OCI-M2 (cell line): ENCODE results near the gene OR2H1.
"Not testable (repeated sequence)": the region's sequence is repeated elsewhere in the genome, so short reads cannot be mapped to it uniquely, and the experiment has no call there.

Experiments
- DNase-seq: peaks from one replicate; lab custom pipeline; 2025; ENCODE audit not compliant: unreplicated experiment; lab: John Stamatoyannopoulos, UW

The OR2H1 gene

GRCh38 chr6:29456971-29457370, at the start of gene OR2H1, which contains the start of gene OR11A1:
TSS of gene OR2H1 (plus strand) at chr6:29457155. CDS start at chr6:29461770, 4,615 bp downstream.
TSS of gene OR11A1 (minus strand) at chr6:29457071. CDS start at chr6:29427641, 29,430 bp downstream.
- no peak for DNase-seq

GRCh38 chr6:29414588-29414987, 42.4 kb upstream of the OR2H1 start, which contains the start of gene OR12D1:
TSS of gene OR12D1 (plus strand) at chr6:29414928.
- no peak for DNase-seq

DNA sequence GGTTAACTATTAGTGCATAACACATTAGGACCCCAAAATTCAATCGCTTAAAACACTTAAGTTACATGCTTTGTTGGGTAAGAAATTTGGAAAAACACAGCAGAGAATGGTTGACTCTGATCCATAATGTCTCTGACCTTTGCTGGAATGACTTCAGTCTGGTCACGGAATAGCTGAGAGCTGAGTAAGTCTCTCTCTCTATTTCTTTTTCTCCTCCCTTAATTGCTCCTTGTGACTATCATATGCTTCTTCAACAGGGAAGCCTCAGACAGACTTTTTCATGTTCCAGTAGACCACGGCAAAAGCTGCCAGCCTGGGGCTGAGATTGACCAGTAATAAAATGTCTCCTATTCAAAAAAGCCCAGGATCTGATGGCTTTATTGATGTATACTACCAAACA, 37.4 kb upstream of the OR2H1 start:
- no peak for DNase-seq

- no peak for DNase-seq
Measured at GRCh38 chr6:29424168-29424567, 32.8 kb upstream of the OR2H1 start.

- DNase-seq, result no peak
Measured at GRCh38 chr6:29424575-29424974, 32.4 kb upstream of the OR2H1 start.

DNA sequence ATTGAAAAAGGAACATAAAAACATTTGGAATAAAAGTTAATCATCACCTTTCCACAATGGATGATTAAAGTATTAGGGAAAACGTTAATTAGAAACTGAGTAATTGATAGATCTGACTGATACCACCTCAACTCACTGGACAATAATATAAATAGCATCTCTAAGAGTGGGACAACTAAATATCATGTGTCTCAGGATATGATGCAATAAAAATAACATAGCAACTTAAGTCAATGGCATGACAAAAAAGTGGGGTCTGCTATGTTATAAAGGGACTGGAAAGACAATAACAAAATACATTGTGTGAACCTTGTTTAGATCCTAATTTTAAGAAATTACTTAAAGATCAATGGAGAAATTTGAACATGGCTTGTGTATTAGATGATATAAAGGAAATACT, 31.9 kb upstream of the OR2H1 start:
- no peak for DNase-seq

DNA sequence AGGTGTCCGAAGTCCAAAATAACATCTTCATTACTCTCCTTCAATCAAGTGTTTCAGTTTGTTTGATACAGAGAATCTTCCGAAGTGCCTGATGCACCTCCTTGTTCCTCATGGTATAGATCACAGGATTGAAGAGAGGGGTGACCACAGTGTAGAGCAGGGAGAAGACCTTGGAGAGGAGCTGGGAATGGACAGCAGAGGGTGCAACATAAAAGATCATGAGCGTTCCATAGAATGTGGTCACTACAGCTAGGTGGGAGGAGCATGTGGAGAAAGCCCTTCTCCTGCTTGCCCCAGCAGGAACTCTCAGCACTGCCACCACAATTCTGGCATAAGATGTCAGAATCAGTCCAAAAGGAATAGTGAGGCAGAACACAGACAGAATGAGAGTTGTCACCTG, 30.3 kb upstream of the OR2H1 start:
- no peak for DNase-seq

DNA sequence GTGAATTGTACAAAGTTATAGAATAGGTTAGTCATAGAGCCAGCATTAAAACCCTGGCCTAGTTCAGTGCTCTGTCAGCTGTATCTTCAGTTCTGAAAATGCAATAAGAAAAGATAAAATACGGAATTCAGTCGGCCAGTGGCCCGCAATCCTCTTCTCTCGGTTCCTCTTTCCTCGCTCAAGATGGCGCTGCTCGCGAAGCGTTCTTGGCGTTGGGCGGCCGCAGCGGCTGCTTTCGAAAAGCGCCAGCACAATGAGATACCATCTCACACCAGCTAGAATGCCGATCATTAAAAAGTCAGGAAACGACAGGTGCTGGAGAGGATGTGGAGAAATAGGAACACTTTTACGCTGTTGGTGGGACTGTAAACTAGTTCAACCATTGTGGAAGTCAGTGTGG, 20.2 kb upstream of the OR2H1 start:
- DNase-seq, result not testable (repeated sequence)

- DNase-seq, result no peak
Measured at GRCh38 chr6:29439006-29439405, 17.9 kb upstream of the OR2H1 start, which contains the start of gene OR10C1. TSS of gene OR10C1 (plus strand) at chr6:29439306. CDS start at chr6:29440016, 710 bp downstream.

- DNase-seq, result no peak
Measured at GRCh38 chr6:29442719-29443118, 14.2 kb upstream of the OR2H1 start.

- not testable (repeated sequence) for DNase-seq
Measured at GRCh38 chr6:29444031-29444430, 12.9 kb upstream of the OR2H1 start.

DNA sequence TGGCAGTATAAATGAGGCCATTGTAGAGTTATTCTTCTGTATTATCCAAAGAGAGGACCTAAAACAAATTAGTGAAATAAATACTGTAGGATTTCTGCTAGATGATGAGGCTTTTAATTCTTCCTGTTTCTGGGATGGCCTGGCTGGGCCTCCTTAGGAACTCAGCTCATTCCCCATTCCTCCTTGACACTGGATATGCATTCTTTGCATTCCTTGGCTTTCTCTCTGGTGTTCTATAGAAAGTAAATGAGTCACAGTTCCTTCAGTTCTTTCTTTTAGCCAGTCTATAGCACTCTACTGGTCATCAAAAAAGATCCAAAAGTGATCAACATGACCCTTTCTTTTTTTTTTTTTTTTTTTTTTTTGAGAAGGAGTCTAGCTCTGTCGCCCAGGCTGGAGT, 9.3 kb upstream of the OR2H1 start:
- DNase-seq, result no peak

DNA sequence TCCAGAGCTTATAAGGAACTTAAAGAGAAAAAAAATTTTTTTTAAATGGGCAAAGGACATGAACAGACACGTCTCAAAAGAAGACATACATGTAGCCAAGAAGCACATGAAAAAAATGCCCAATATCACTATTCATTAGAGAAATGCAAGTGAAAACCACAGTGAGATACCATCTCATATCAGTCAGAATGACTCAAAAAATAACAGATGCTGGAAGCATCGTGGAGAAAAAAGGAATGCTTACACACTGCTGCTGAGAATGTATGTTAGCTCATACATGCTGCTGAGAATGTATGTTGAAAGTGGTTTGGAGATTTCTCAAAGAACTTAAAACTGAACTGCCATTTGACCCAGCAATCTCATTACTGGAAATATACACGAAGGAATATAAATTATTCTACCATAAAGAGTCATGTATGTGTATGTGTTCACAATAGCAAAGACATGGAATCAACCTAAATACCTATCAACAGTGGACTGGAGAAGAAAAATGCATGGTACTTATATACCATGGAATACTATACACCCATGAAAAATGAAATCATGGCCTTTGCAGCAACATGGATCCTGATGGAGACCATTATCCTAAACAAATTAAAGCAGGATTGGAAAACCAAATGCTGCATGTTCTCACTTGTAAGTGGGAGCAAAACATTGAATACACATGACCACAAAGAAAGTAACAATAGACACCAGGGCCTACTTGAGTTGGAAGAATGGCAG, 5.3 kb upstream of the OR2H1 start:
- DNase-seq, result no peak

- no peak for DNase-seq
Measured at GRCh38 chr6:29461021-29461814, 4.3 kb downstream of the OR2H1 start.

- no peak for DNase-seq
Measured at GRCh38 chr6:29462022-29462421, 5.1 kb downstream of the OR2H1 start.

DNA sequence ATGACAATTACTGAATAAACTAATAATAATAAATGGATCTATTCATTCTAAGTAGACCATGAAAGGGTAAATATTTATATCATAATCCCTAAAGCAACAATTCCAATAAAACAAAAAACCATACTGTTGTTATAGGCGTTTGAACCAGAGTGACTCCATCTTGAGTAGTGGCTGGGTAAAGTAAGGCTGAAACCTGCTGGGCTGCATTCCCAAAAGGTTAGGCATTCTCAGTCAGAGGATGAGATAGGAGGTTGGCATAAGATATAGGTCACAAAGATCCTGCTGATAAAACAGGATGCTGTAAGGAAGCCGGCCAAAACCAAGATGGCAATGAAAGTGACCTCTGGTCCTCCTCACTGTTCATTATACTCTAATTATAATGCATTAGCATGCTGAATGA, 8.3 kb downstream of the OR2H1 start:
- no peak for DNase-seq

DNA sequence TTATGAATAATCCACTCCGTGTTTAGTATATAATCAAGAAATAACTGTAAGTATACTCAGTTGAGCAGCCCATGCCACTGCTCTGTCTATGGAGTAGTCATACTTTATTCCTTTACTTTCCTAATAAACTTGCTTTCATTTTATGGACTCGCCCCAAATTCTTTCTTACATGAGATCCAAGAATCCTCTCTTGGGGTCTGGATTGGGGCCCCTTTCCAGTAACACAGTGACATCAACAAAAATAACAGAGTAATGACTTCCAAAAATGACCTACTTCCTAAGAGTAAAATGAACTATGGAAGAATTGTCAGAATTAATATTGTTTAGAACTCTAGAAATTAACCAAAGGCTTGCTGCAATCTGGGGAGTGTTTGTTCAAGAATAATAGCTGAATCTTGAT, 8.8 kb downstream of the OR2H1 start:
- DNase-seq, result no peak

DNA sequence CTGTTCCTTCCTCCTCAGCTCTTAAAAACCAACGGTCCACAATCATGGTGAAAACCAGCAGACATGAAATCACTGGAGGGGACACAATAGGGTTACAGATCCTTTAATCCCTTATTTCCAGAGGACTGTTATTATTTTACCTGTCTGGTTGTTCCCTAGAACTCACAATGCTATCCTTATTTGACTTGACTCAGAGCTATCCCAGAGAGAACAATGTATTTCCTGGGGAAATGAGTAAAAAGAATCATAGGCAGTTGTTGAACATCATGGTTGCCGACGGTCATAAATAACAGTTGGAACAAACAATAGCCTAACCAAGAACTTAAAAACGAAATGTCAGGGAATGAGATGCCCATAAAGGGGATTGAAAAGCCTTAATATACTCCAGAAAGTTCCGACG, 9.3 kb downstream of the OR2H1 start:
- no peak for DNase-seq

- no peak for DNase-seq
Measured at GRCh38 chr6:29474996-29475395, 18.0 kb downstream of the OR2H1 start.

DNA sequence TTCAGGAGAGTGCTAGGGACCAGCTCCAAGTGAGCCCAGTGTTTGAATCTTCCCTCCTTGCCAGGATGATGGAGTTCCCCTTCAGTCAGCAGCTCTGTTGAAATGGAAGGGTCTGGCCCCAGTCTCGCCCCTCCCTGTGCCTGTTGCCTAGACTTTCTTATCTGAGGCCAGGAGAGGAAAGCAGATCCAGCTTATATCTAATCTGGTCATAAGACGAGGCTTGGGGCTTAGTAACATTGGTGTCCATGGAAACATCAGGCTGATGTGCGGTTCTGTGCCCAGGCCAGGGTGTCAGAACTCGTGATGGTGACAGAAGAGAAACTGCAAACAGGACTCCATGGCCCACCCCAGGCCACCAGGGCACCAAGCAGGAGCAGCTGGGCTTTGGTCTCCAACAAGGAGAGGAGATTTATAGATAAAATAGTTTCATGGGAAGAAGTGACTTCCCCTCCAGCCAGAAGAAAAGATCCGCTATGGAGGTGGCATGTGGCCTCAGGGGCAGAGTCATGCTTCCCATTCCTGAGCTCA, 21.0 kb downstream of the OR2H1 start:
- no peak for DNase-seq

DNA sequence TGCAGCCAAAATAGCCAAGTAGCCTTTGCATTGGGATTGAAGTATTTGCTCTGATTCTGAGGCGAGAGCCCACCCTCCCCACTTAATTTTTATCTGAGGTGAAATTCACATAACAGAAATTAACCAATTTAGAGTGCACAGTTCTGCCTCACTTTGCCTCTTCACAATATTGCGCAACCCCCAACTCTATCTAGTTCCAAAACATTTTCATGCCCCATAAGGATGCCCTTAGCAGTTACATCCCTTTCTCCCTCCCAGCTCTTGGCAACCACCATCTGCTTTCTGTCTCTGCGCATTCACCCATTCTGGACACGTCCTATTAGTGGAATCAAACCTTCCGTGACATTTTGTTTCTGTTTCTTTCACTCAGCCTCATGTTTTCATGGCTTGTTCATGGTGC, 21.8 kb downstream of the OR2H1 start:
- no peak for DNase-seq

- no peak for DNase-seq
Measured at GRCh38 chr6:29479560-29479959, 22.6 kb downstream of the OR2H1 start.
